ENCODE measurements around the gene POLR1E. TPM values are rescaled to one million over a fixed set of nuclear protein-coding genes. Genes with fewer than 3 reads are reported as not detected.

POLR1E gene
- total and polyA plus RNA-seq, 10 of the 15 experiments (the other 5 are each of a cell fraction or from before 2014, with no cell fraction given): 13.7 to 71.3 (median 50.4) TPM

GRCh38 chr9:37465249-37466036 lies 20.3 kb upstream of the POLR1E start, which contains the start of gene ZBTB5 (continued):
- TF ChIP-seq IRF5 (IDR thresholded peaks at IDR 0.05; ENCODE audit: borderline replicate concordance) (no peak), CREM (IDR thresholded peaks at IDR 0.05; ENCODE audit: low read depth) (peak; percentile 89), RFX5 (IDR thresholded peaks at IDR 0.05; ENCODE audit: low read depth, low read length) (peak; percentile 82), NFYB (IDR thresholded peaks at IDR 0.05; ENCODE audit: insufficient read depth, low read depth, low read length) (peak; percentile 99), CBFB (IDR thresholded peaks at IDR 0.05; ENCODE audit: low read depth) (peak; percentile 28; the same call in 1 of the 2 replicates), MEF2A (IDR thresholded peaks at IDR 0.05; ENCODE audit: insufficient read depth, low read depth, low read length) (0 out of 2 replicates have a peak, but pooled peaks have one; percentile 30), POU2F2 (IDR thresholded peaks at IDR 0.05; ENCODE audit: borderline replicate concordance, low read depth, low read length) (peak; percentile 61; the same call in 2 of the 3 replicates), ATF3 (IDR thresholded peaks at IDR 0.05; ENCODE audit: borderline replicate concordance, extremely low read depth, low read depth, low read length) (no peak), MYC (IDR thresholded peaks at IDR 0.05; ENCODE audit: insufficient read depth, insufficient read length, insufficient replicate concordance, low read length, severe bottlenecking) (no peak), POLR2AphosphoS2 (IDR thresholded peaks at IDR 0.05; ENCODE audit: low read depth, low read length) (no peak), MXI1 (IDR thresholded peaks at IDR 0.05; ENCODE audit: low read depth, low read length) (peak; percentile 94), SP1 (IDR thresholded peaks at IDR 0.05; ENCODE audit: low read depth, low read length) (peak; percentile 98), SREBF2 (IDR thresholded peaks at IDR 0.05; ENCODE audit: low read length) (peak; percentile 79), SRF (IDR thresholded peaks at IDR 0.05; ENCODE audit: low read depth in 2 of 2, low read length in 2 of 2) (peak in 1 of 2 experiments; percentile 80; a peak in 2 of 4 replicates), RAD51 (IDR thresholded peaks at IDR 0.05) (peak; percentile 76), EGR1 (IDR thresholded peaks at IDR 0.05; ENCODE audit: borderline replicate concordance in 1 of 2, low read depth in 2 of 2, low read length in 2 of 2) (0 out of 3 replicates have a peak, but pooled peaks of 1 of the 2 experiments have one; percentile 18), SIX5 (IDR thresholded peaks at IDR 0.05; ENCODE audit: low read depth, low read length, severe bottlenecking) (peak; percentile 2), PML (IDR thresholded peaks at IDR 0.05; ENCODE audit: low read length) (0 out of 2 replicates have a peak, but pooled peaks have one; percentile 70), ATF2 (IDR thresholded peaks at IDR 0.05; ENCODE audit: low read length) (no peak), ATF7 (IDR thresholded peaks at IDR 0.05; ENCODE audit: low read depth) (peak; percentile 99), CHD2 (IDR thresholded peaks at IDR 0.05; ENCODE audit: borderline replicate concordance, low read depth, low read length) (peak; percentile 92; the same call in 1 of the 2 replicates), E4F1 (IDR thresholded peaks at IDR 0.05; ENCODE audit: borderline replicate concordance, partially characterized antibody) (peak; percentile 29), MAX (IDR thresholded peaks at IDR 0.05; ENCODE audit: low read depth, low read length) (peak; percentile 87), POLR2AphosphoS5 (IDR thresholded peaks at IDR 0.05; ENCODE audit: low read length) (peak; percentile 81; the same call in 1 of the 2 replicates)

All from GM12878 (cell line).